WTC11 (cell line): Measurements from ENCODE around the gene ELOB. TPM values are rescaled to one million over a fixed set of nuclear protein-coding genes. Genes with fewer than 3 reads are reported as not detected.

Experiments used
- ATAC-seq: fragments of 200-7000 bp; cut with Tn5 transposase; 2 replicates; pipeline ENCODE4 v1.10.0; 2021; ENCODE audit warnings: mild to moderate bottlenecking, moderate library complexity
- CTCF ChIA-PET: fragments of 300-600 bp; sonication (Branson Sonifier 250); formaldehyde crosslinking; loops from one replicate; lab custom pipeline; 2021; ENCODE audit warnings: antibody characterized with exemption; lab: Charles Lee
- POLR2A ChIA-PET: fragments of 350-600 bp; sonication (Branson Sonifier 250); formaldehyde crosslinking; loops from one replicate; lab custom pipeline; 2021; ENCODE audit warnings: antibody characterized with exemption; lab: Charles Lee
- DNase-seq: peaks from one replicate; pipeline ENCODE4 v3.0.0; 2021; ENCODE audit warnings: low spot score
- H3K27ac Mint-ChIP-seq: 2 replicates; pipeline ENCODE4 v1.8.0; 2021; ENCODE audit warnings: mixed read lengths
- H3K27me3 Mint-ChIP-seq: 2 replicates; pipeline ENCODE4 v1.8.0; 2021; ENCODE audit warnings: low read depth, mild to moderate bottlenecking, moderate library complexity, mixed read lengths
- H3K36me3 Mint-ChIP-seq: 2 replicates; pipeline ENCODE4 v1.8.0; 2021; ENCODE audit warnings: mixed read lengths
- H3K4me1 Mint-ChIP-seq: 2 replicates; pipeline ENCODE4 v1.8.0; 2022; ENCODE audit warnings: mixed read lengths
- H3K4me3 Mint-ChIP-seq: 2 replicates; pipeline ENCODE4 v1.8.0; 2021; ENCODE audit warnings: mild to moderate bottlenecking, moderate library complexity, mixed read lengths
- H3K9me3 Mint-ChIP-seq: 2 replicates; pipeline ENCODE4 v1.8.0; 2021; ENCODE audit warnings: mixed read lengths
- ATF1 ChIP-seq: sonication (generic); formaldehyde crosslinking; IDR thresholded peaks from 2 replicates; pipeline ENCODE4 v1.8.1; 2023; ENCODE audit warnings: mild to moderate bottlenecking, moderate library complexity, missing genetic modification reagents
- CREB1 ChIP-seq: sonication (generic); formaldehyde crosslinking; IDR thresholded peaks from 2 replicates; pipeline ENCODE4 v1.8.0; 2023; ENCODE audit warnings: mild to moderate bottlenecking, missing genetic modification reagents
- CREM ChIP-seq: sonication (generic); formaldehyde crosslinking; IDR thresholded peaks from 2 replicates; pipeline ENCODE4 v1.8.1; 2022; ENCODE audit warnings: mild to moderate bottlenecking, missing genetic modification reagents, moderate library complexity
- ETV6 ChIP-seq: sonication (generic); formaldehyde crosslinking; IDR thresholded peaks from 2 replicates; pipeline ENCODE4 v1.8.1; 2022; ENCODE audit warnings: mild to moderate bottlenecking, missing genetic modification reagents
- FOXK1 ChIP-seq: sonication (generic); formaldehyde crosslinking; IDR thresholded peaks from 2 replicates; pipeline ENCODE4 v1.8.0; 2022; ENCODE audit warnings: mild to moderate bottlenecking, moderate library complexity, missing genetic modification reagents
- FOXP1 ChIP-seq: sonication (generic); formaldehyde crosslinking; IDR thresholded peaks from 2 replicates; pipeline ENCODE4 v1.8.0; 2022; ENCODE audit warnings: missing genetic modification reagents, mild to moderate bottlenecking, moderate library complexity, borderline replicate concordance
- GRHL2 ChIP-seq: fragments of 250-450 bp; sonication (Bioruptor Pico); IDR thresholded peaks from 2 replicates; pipeline ENCODE4 v1.8.0; 2022; ENCODE audit warnings: mild to moderate bottlenecking, moderate library complexity; ENCODE audit not compliant: insufficient replicate concordance, severe bottlenecking
- GTF2I ChIP-seq: fragments of 250-450 bp; sonication (Bioruptor Pico); conservative IDR thresholded peaks from 2 replicates; pipeline ENCODE4 v1.4.0; 2021; ENCODE audit warnings: mild to moderate bottlenecking
- JAZF1 ChIP-seq: fragments of 250-450 bp; sonication (Bioruptor Pico); IDR thresholded peaks from 2 replicates; pipeline ENCODE4 v1.9.0; 2021; ENCODE audit warnings: moderate library complexity, mild to moderate bottlenecking, inconsistent platforms
- NFYB ChIP-seq: sonication (generic); formaldehyde crosslinking; conservative IDR thresholded peaks from 2 replicates; pipeline ENCODE4 v1.8.0; 2022; ENCODE audit warnings: low read depth, missing genetic modification reagents
- PRRX2 ChIP-seq: fragments of 250-450 bp; sonication (Bioruptor Pico); IDR thresholded peaks from 2 replicates; pipeline ENCODE4 v1.8.0; 2021; ENCODE audit warnings: mild to moderate bottlenecking
- RORB ChIP-seq: fragments of 250-450 bp; sonication (Bioruptor Pico); IDR thresholded peaks from 2 replicates; pipeline ENCODE4 v1.9.0; 2021; ENCODE audit warnings: mild to moderate bottlenecking
- ZBTB21 ChIP-seq: sonication (generic); formaldehyde crosslinking; IDR thresholded peaks from 2 replicates; pipeline ENCODE4 v1.8.1; 2023; ENCODE audit warnings: mild to moderate bottlenecking, missing genetic modification reagents, borderline replicate concordance
- ZNF121 ChIP-seq: sonication (generic); formaldehyde crosslinking; IDR thresholded peaks from 2 replicates; pipeline ENCODE4 v1.8.0; 2023; ENCODE audit warnings: missing genetic modification reagents
- ZNF317 ChIP-seq: sonication (generic); formaldehyde crosslinking; IDR thresholded peaks from 2 replicates; pipeline ENCODE4 v1.8.1; 2023; ENCODE audit warnings: low read depth, mild to moderate bottlenecking, moderate library complexity, missing genetic modification reagents, borderline replicate concordance
- total RNA-seq: library from RNA; stranded (reverse); gene quantifications from 3 replicates; pipeline ENCODE4 v1.2.3, GENCODE V29; 2021
- TF ChIP-seq, protein P1 (sequence below): sonication (generic); formaldehyde crosslinking; IDR thresholded peaks from 2 replicates; pipeline ENCODE4 v1.8.0; 2022; ENCODE audit warnings: mild to moderate bottlenecking, missing genetic modification reagents
- TF ChIP-seq, protein P2 (sequence below): fragments of 200-600 bp; IDR thresholded peaks from 2 replicates; pipeline ENCODE4 v1.8.0; 2022; ENCODE audit warnings: antibody characterized with exemption
- TF ChIP-seq, protein P3 (sequence below): fragments of 250-450 bp; sonication (Bioruptor Pico); IDR thresholded peaks from 2 replicates; pipeline ENCODE4 v2.1.2; 2022; ENCODE audit warnings: mild to moderate bottlenecking, moderate library complexity
- TF ChIP-seq, protein P4 (sequence below): sonication (generic); formaldehyde crosslinking; IDR thresholded peaks from 2 replicates; pipeline ENCODE4 v1.8.1; 2022; ENCODE audit warnings: mild to moderate bottlenecking, moderate library complexity, missing genetic modification reagents
- TF ChIP-seq, protein P5 (sequence below): fragments of 250-450 bp; sonication (Bioruptor Pico); IDR thresholded peaks from 2 replicates; pipeline ENCODE4 v1.9.0; 2021; ENCODE audit warnings: mild to moderate bottlenecking, borderline replicate concordance
- TF ChIP-seq, protein P6 (sequence below): fragments of 250-450 bp; sonication (Bioruptor Pico); IDR thresholded peaks from 2 replicates; pipeline ENCODE4 v1.8.0; 2021; ENCODE audit warnings: mild to moderate bottlenecking
- TF ChIP-seq, protein P7 (sequence below): sonication (generic); formaldehyde crosslinking; IDR thresholded peaks from 2 replicates; pipeline ENCODE4 v1.8.0; 2022; ENCODE audit warnings: mild to moderate bottlenecking, missing genetic modification reagents

The ELOB gene
- total RNA-seq, 1 experiment from 2014 or later: 252 TPM

DNA sequence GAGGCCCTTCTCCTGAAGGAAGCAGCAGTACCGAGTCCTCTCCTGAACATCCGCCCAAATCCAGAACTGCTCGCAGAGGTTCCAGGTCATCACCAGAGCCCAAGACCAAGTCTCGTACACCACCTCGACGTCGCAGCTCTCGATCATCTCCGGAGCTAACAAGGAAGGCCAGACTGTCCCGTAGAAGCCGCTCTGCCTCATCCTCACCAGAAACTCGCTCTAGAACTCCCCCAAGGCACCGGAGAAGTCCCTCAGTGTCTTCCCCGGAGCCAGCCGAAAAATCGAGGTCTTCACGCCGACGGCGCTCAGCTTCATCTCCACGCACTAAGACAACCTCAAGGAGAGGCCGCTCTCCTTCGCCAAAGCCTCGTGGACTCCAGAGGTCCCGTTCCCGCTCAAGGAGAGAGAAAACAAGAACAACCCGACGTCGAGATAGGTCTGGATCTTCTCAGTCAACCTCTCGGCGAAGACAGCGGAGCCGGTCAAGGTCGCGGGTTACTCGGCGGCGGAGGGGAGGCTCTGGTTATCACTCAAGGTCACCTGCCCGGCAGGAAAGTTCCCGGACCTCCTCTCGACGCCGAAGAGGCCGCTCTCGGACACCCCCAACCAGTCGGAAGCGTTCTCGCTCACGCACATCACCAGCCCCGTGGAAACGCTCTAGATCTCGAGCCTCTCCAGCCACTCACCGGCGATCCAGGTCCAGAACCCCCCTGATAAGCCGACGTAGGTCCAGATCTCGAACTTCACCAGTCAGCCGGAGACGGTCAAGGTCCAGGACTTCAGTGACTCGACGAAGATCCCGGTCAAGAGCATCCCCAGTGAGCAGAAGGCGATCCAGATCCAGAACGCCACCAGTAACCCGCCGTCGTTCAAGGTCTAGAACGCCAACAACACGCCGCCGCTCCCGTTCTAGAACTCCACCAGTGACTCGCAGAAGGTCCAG lies 11.3 kb downstream of the ELOB start:
- Mint-ChIP-seq H3K9me3 (peaks cover 59% of the 10 kb centered on the region), H3K4me3 (no peak overlapping the region), H3K27ac (peak overlapping the region; percentile 60; the same call in 1 of the 2 replicates), H3K36me3 (peaks cover 100% of the 10 kb centered on the region), H3K27me3 (no peaks in the 10 kb centered on the region), H3K4me1 (peaks cover 4% of the 10 kb centered on the region)
- TF ChIP-seq, protein P1, sequence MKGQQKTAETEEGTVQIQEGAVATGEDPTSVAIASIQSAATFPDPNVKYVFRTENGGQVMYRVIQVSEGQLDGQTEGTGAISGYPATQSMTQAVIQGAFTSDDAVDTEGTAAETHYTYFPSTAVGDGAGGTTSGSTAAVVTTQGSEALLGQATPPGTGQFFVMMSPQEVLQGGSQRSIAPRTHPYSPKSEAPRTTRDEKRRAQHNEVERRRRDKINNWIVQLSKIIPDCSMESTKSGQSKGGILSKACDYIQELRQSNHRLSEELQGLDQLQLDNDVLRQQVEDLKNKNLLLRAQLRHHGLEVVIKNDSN (CRISPR knock-in tag): no peak
- TF ChIP-seq FOXP1 (CRISPR knock-in tag) (no peak), RORB (CRISPR knock-in tag) (no peak), JAZF1 (CRISPR knock-in tag) (no peak), NFYB (no peak), GTF2I (no peak), CREB1 (no peak), GRHL2 (CRISPR knock-in tag) (no peak), ZBTB21 (CRISPR knock-in tag) (no peak), PRRX2 (CRISPR knock-in tag) (no peak), CREM (CRISPR knock-in tag) (no peak), ZNF317 (no peak), ZNF121 (CRISPR knock-in tag) (no peak), ETV6 (CRISPR knock-in tag) (no peak), FOXK1 (no peak), ATF1 (CRISPR knock-in tag) (no peak)
- TF ChIP-seq, protein P2, sequence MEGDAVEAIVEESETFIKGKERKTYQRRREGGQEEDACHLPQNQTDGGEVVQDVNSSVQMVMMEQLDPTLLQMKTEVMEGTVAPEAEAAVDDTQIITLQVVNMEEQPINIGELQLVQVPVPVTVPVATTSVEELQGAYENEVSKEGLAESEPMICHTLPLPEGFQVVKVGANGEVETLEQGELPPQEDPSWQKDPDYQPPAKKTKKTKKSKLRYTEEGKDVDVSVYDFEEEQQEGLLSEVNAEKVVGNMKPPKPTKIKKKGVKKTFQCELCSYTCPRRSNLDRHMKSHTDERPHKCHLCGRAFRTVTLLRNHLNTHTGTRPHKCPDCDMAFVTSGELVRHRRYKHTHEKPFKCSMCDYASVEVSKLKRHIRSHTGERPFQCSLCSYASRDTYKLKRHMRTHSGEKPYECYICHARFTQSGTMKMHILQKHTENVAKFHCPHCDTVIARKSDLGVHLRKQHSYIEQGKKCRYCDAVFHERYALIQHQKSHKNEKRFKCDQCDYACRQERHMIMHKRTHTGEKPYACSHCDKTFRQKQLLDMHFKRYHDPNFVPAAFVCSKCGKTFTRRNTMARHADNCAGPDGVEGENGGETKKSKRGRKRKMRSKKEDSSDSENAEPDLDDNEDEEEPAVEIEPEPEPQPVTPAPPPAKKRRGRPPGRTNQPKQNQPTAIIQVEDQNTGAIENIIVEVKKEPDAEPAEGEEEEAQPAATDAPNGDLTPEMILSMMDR: no peak
- TF ChIP-seq, protein P3, sequence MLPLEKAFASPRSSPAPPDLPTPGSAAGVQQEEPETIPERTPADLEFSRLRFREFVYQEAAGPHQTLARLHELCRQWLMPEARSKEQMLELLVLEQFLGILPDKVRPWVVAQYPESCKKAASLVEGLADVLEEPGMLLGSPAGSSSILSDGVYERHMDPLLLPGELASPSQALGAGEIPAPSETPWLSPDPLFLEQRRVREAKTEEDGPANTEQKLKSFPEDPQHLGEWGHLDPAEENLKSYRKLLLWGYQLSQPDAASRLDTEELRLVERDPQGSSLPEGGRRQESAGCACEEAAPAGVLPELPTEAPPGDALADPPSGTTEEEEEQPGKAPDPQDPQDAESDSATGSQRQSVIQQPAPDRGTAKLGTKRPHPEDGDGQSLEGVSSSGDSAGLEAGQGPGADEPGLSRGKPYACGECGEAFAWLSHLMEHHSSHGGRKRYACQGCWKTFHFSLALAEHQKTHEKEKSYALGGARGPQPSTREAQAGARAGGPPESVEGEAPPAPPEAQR (CRISPR knock-in tag): no peak
- TF ChIP-seq, protein P4, sequence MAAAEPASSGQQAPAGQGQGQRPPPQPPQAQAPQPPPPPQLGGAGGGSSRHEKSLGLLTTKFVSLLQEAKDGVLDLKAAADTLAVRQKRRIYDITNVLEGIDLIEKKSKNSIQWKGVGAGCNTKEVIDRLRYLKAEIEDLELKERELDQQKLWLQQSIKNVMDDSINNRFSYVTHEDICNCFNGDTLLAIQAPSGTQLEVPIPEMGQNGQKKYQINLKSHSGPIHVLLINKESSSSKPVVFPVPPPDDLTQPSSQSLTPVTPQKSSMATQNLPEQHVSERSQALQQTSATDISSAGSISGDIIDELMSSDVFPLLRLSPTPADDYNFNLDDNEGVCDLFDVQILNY (CRISPR knock-in tag): no peak
- DNase-seq: no peak
- ATAC-seq: no peak
- CTCF ChIA-PET: no interaction called here
- POLR2A ChIA-PET: no interaction called here

DNA sequence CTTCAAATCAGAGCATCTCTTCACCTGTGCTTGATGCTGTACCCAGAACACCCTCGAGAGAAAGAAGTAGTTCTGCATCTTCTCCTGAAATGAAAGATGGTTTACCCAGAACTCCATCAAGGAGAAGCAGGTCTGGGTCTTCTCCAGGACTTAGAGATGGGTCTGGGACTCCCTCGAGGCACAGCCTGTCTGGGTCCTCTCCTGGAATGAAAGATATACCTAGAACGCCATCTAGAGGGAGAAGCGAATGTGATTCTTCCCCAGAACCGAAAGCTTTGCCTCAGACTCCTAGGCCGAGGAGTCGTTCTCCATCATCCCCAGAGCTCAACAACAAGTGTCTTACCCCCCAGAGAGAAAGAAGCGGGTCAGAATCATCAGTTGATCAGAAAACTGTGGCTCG lies 12.4 kb downstream of the ELOB start:
- Mint-ChIP-seq H3K4me3 (no peak overlapping the region), H3K36me3 (peaks cover 100% of the 10 kb centered on the region), H3K9me3 (peaks cover 66% of the 10 kb centered on the region), H3K27ac (no peak overlapping the region), H3K4me1 (peaks cover 4% of the 10 kb centered on the region), H3K27me3 (no peaks in the 10 kb centered on the region)
- CTCF ChIA-PET: no interaction called here
- POLR2A ChIA-PET: no interaction called here
- DNase-seq (no peak), ATAC-seq (no peak)
- TF ChIP-seq, protein P5, sequence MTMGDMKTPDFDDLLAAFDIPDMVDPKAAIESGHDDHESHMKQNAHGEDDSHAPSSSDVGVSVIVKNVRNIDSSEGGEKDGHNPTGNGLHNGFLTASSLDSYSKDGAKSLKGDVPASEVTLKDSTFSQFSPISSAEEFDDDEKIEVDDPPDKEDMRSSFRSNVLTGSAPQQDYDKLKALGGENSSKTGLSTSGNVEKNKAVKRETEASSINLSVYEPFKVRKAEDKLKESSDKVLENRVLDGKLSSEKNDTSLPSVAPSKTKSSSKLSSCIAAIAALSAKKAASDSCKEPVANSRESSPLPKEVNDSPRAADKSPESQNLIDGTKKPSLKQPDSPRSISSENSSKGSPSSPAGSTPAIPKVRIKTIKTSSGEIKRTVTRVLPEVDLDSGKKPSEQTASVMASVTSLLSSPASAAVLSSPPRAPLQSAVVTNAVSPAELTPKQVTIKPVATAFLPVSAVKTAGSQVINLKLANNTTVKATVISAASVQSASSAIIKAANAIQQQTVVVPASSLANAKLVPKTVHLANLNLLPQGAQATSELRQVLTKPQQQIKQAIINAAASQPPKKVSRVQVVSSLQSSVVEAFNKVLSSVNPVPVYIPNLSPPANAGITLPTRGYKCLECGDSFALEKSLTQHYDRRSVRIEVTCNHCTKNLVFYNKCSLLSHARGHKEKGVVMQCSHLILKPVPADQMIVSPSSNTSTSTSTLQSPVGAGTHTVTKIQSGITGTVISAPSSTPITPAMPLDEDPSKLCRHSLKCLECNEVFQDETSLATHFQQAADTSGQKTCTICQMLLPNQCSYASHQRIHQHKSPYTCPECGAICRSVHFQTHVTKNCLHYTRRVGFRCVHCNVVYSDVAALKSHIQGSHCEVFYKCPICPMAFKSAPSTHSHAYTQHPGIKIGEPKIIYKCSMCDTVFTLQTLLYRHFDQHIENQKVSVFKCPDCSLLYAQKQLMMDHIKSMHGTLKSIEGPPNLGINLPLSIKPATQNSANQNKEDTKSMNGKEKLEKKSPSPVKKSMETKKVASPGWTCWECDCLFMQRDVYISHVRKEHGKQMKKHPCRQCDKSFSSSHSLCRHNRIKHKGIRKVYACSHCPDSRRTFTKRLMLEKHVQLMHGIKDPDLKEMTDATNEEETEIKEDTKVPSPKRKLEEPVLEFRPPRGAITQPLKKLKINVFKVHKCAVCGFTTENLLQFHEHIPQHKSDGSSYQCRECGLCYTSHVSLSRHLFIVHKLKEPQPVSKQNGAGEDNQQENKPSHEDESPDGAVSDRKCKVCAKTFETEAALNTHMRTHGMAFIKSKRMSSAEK: no peak
- TF ChIP-seq PRRX2 (CRISPR knock-in tag): no peak
- TF ChIP-seq, protein P1 (CRISPR knock-in tag): no peak
- TF ChIP-seq, protein P6, sequence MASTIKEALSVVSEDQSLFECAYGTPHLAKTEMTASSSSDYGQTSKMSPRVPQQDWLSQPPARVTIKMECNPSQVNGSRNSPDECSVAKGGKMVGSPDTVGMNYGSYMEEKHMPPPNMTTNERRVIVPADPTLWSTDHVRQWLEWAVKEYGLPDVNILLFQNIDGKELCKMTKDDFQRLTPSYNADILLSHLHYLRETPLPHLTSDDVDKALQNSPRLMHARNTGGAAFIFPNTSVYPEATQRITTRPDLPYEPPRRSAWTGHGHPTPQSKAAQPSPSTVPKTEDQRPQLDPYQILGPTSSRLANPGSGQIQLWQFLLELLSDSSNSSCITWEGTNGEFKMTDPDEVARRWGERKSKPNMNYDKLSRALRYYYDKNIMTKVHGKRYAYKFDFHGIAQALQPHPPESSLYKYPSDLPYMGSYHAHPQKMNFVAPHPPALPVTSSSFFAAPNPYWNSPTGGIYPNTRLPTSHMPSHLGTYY (CRISPR knock-in tag): no peak
- TF ChIP-seq, protein P7, sequence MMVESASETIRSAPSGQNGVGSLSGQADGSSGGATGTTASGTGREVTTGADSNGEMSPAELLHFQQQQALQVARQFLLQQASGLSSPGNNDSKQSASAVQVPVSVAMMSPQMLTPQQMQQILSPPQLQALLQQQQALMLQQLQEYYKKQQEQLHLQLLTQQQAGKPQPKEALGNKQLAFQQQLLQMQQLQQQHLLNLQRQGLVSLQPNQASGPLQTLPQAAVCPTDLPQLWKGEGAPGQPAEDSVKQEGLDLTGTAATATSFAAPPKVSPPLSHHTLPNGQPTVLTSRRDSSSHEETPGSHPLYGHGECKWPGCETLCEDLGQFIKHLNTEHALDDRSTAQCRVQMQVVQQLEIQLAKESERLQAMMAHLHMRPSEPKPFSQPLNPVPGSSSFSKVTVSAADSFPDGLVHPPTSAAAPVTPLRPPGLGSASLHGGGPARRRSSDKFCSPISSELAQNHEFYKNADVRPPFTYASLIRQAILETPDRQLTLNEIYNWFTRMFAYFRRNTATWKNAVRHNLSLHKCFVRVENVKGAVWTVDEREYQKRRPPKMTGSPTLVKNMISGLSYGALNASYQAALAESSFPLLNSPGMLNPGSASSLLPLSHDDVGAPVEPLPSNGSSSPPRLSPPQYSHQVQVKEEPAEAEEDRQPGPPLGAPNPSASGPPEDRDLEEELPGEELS (CRISPR knock-in tag): no peak
